ENCODE data around the gene GUCY1A2. TPM values are rescaled to one million over a fixed set of nuclear protein-coding genes. Genes with fewer than 3 reads are reported as not detected.

GUCY1A2 gene
- total RNA-seq, 1 experiment from 2014 or later = 0.10 TPM

- no TSS peak for BruUV-seq (replicated peaks)
- intact Hi-C loops (cut with micrococcal nuclease) = no loop called here
Observed at GRCh38 chr11:106627694-106628093, 390.6 kb downstream of the GUCY1A2 start.

More at GRCh38 chr11:106627694-106628093, 390.6 kb downstream of the GUCY1A2 start:
- CTCF ChIA-PET = no interaction called here
- H4K20me1 ChIP-seq (ENCODE audit: insufficient read depth) = no peaks in the 10 kb centered on the region
- no peak overlapping the region for H2AFZ ChIP-seq (ENCODE audit: low read depth, low read length, poor library complexity, severe bottlenecking)
- H3K9me2 ChIP-seq (ENCODE audit: insufficient read depth) = no peaks in the 10 kb centered on the region
- no peaks in the 10 kb centered on the region for H3K4me1 ChIP-seq (ENCODE audit: control insufficient read depth in 1 of 2, insufficient read depth in 2 of 2, low read length in 2 of 2)
- no peak for DNase-seq (ENCODE audit: low read depth, low spot score)
- no peaks in the 10 kb centered on the region for H3K36me3 ChIP-seq (ENCODE audit: control insufficient read depth in 1 of 2, insufficient read depth in 2 of 2, low read length in 2 of 2)
- no peaks in the 10 kb centered on the region for H3K27me3 ChIP-seq (ENCODE audit: insufficient read depth, low read length)
- H3K9ac ChIP-seq (ENCODE audit: low read length) = no peak overlapping the region
- H3K4me2 ChIP-seq (ENCODE audit: low read length) = no peak overlapping the region
- no peak overlapping the region for H3K27ac ChIP-seq (ENCODE audit: low read depth, low read length)
- no peak for ATAC-seq
- no peaks in the 10 kb centered on the region for H3K9me3 ChIP-seq (ENCODE audit: control insufficient read depth in 1 of 2, insufficient read depth in 1 of 2, low read depth in 1 of 2, low read length in 2 of 2)
- RAD21 ChIA-PET (ENCODE audit: low non-redundant PET in 1 of 2, low total read pairs in 2 of 2, uncharacterized antibody in 2 of 2, unreplicated experiment in 2 of 2) = no interaction called here
- POLR2A ChIA-PET = no interaction called here
- no peak overlapping the region for H3K4me3 ChIP-seq (replicated peaks in 1 of 2; ENCODE audit: low read depth in 1 of 2, low read length in 2 of 2)
- TF ChIP-seq ZBTB33 (IDR thresholded peaks at IDR 0.05; ENCODE audit: extremely low read depth, insufficient replicate concordance, low read length) (no peak), TCF7L2 (IDR thresholded peaks at IDR 0.05; ENCODE audit: borderline replicate concordance, extremely low read depth, insufficient read depth, insufficient read length) (no peak), FOSL1 (IDR thresholded peaks at IDR 0.05; ENCODE audit: low read depth) (no peak), RAD21 (IDR thresholded peaks at IDR 0.05; ENCODE audit: low read depth) (no peak), ZFX (IDR thresholded peaks at IDR 0.05) (no peak), JUND (IDR thresholded peaks at IDR 0.05) (no peak), ELF1 (IDR thresholded peaks at IDR 0.05; ENCODE audit: borderline replicate concordance, low read depth) (no peak), ZNF274 (IDR thresholded peaks at IDR 0.05; ENCODE audit: low read depth, low read length) (no peak), SRF (IDR thresholded peaks at IDR 0.05; ENCODE audit: low read depth) (no peak), EZH2 (IDR thresholded peaks at IDR 0.05) (no peak), REST (IDR thresholded peaks at IDR 0.05; ENCODE audit: low read depth) (no peak), CBX3 (IDR thresholded peaks at IDR 0.05; ENCODE audit: low read depth) (no peak), POLR2A (IDR thresholded peaks at IDR 0.05; ENCODE audit: borderline replicate concordance, extremely low read depth, insufficient read depth, insufficient read length) (no peak), POLR2AphosphoS5 (IDR thresholded peaks at IDR 0.05; ENCODE audit: low read depth, low read length) (no peak), EGR1 (IDR thresholded peaks at IDR 0.05; ENCODE audit: low read depth) (no peak), SIN3A (IDR thresholded peaks at IDR 0.05; ENCODE audit: low read depth) (no peak)
- TF ChIP-seq, protein P1, sequence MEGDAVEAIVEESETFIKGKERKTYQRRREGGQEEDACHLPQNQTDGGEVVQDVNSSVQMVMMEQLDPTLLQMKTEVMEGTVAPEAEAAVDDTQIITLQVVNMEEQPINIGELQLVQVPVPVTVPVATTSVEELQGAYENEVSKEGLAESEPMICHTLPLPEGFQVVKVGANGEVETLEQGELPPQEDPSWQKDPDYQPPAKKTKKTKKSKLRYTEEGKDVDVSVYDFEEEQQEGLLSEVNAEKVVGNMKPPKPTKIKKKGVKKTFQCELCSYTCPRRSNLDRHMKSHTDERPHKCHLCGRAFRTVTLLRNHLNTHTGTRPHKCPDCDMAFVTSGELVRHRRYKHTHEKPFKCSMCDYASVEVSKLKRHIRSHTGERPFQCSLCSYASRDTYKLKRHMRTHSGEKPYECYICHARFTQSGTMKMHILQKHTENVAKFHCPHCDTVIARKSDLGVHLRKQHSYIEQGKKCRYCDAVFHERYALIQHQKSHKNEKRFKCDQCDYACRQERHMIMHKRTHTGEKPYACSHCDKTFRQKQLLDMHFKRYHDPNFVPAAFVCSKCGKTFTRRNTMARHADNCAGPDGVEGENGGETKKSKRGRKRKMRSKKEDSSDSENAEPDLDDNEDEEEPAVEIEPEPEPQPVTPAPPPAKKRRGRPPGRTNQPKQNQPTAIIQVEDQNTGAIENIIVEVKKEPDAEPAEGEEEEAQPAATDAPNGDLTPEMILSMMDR (IDR thresholded peaks at IDR 0.05 in 2 of 3, conservative IDR thresholded peaks at IDR 0.05 in 1 of 3; ENCODE audit: borderline replicate concordance in 1 of 3, insufficient read depth in 1 of 3, low read depth in 2 of 3, low read length in 2 of 3) = no peak
- TF ChIP-seq, protein P2, sequence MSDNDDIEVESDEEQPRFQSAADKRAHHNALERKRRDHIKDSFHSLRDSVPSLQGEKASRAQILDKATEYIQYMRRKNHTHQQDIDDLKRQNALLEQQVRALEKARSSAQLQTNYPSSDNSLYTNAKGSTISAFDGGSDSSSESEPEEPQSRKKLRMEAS (IDR thresholded peaks at IDR 0.05) = no peak
- TF ChIP-seq, protein P3, sequence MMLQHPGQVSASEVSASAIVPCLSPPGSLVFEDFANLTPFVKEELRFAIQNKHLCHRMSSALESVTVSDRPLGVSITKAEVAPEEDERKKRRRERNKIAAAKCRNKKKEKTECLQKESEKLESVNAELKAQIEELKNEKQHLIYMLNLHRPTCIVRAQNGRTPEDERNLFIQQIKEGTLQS (IDR thresholded peaks at IDR 0.05) = no peak
- H3K79me2 ChIP-seq (ENCODE audit: insufficient read depth, low read length) = no peaks in the 10 kb centered on the region
